ENCODE data around the gene DCAF4L1. TPM values are rescaled to one million over a fixed set of nuclear protein-coding genes. Genes with fewer than 3 reads are reported as not detected.
A peak's percentile ranks its signal among the peaks of the same experiment; 100 is the strongest.

Gene DCAF4L1, protein sequence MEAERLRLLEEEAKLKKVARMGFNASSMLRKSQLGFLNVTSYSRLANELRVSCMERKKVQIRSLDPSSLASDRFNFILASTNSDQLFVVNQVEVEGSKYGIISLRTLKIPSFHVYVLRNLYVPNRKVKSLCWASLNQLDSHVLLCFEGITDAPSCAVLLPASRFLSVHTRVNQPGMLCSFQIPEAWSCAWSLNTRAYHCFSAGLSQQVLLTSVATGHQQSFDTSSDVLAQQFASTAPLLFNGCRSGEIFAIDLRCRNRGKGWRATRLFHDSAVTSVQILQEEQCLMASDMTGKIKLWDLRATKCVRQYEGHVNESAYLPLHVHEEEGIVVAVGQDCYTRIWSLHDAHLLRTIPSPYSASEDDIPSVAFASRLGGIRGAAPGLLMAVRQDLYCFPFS
- under 1 TPM; 0.20 to 0.71 (median 0.30) TPM for total RNA-seq

DNA sequence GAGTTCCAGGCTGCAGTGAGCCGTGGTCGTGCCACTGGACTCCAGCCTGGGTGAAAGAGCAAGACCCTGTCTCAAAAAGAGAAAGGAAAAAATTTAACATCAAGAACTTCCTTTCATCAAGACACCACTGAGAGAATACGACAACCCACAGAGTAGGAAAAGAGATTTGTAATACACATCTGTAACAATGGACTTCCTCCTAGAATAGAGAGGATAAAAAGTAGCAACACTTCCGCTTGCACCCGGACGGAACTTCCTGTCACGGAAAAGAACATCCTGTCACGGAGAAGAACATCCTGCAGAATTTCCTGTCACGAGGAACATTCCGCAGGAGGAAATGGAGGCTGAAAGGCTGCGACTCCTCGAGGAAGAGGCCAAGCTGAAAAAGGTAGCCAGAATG, at the start of gene DCAF4L1:
Gene DCAF4L1 (plus strand): TSS at position 301 of the 400 bp plus-strand sequence. CDS start 37 bp downstream, at position 338.
- H3K4me1 ChIP-seq, result no peaks in the 10 kb centered on the region
- no peak for TF ChIP-seq POLR2A (IDR thresholded peaks at IDR 0.05)
- TF ChIP-seq, protein P1, sequence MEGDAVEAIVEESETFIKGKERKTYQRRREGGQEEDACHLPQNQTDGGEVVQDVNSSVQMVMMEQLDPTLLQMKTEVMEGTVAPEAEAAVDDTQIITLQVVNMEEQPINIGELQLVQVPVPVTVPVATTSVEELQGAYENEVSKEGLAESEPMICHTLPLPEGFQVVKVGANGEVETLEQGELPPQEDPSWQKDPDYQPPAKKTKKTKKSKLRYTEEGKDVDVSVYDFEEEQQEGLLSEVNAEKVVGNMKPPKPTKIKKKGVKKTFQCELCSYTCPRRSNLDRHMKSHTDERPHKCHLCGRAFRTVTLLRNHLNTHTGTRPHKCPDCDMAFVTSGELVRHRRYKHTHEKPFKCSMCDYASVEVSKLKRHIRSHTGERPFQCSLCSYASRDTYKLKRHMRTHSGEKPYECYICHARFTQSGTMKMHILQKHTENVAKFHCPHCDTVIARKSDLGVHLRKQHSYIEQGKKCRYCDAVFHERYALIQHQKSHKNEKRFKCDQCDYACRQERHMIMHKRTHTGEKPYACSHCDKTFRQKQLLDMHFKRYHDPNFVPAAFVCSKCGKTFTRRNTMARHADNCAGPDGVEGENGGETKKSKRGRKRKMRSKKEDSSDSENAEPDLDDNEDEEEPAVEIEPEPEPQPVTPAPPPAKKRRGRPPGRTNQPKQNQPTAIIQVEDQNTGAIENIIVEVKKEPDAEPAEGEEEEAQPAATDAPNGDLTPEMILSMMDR (IDR thresholded peaks at IDR 0.05), result no peak
- intact Hi-C loops (cut with DNase I), result no loop called here
- WGBS, 2 donors, result 80 to 87% methylated on average over 12 of the region's 12 CpGs
- DNase-seq, result no peak
- no peak within 1 kb of the TSS for H3K27ac ChIP-seq
- no peaks in the 10 kb centered on the region for H3K36me3 ChIP-seq
- no peaks in the 10 kb centered on the region for H3K9me3 ChIP-seq
- no peaks in the 10 kb centered on the region for H3K27me3 ChIP-seq
- no peak within 1 kb of the TSS for H3K4me3 ChIP-seq (replicated peaks in 1 of 3)

DNA sequence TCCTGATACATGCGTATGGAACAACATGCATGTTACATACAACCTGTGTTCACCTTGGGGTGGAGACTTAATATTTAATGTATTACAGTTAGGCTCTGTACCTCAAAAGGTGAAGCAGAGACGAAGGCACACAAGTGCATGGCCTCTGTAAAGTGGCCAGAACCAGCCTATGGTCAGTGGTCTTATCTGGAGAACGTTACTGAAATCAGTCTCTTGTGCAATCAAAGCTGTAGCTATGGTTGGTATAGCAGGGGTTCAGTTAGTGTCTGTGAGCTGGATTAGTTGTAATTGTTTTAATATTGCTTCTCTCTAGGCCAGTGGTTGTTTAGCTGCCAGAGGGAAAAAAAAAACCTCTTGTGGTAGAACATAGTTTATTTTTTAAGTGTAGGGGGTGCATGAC, 48.6 kb upstream of the DCAF4L1 start:
- Histone ChIP-seq H3K27me3 (no peaks in the 10 kb centered on the region), H3K4me3 (replicated peaks in 1 of 3) (no peak overlapping the region), H3K9me3 (no peaks in the 10 kb centered on the region), H3K27ac (no peak overlapping the region), H3K4me1 (peaks cover 9 to 13% of the 10 kb centered on the region in 2 donors), H3K36me3 (no peaks in the 10 kb centered on the region)
- intact Hi-C loops (cut with DNase I), result no loop called here
- TF ChIP-seq POLR2A (IDR thresholded peaks at IDR 0.05), result no peak
- TF ChIP-seq, protein P1 (IDR thresholded peaks at IDR 0.05), result no peak
- 57 to 76% methylated on average over 3 of the region's 3 CpGs for WGBS, 2 donors
- DNase-seq, result no peak

DNA sequence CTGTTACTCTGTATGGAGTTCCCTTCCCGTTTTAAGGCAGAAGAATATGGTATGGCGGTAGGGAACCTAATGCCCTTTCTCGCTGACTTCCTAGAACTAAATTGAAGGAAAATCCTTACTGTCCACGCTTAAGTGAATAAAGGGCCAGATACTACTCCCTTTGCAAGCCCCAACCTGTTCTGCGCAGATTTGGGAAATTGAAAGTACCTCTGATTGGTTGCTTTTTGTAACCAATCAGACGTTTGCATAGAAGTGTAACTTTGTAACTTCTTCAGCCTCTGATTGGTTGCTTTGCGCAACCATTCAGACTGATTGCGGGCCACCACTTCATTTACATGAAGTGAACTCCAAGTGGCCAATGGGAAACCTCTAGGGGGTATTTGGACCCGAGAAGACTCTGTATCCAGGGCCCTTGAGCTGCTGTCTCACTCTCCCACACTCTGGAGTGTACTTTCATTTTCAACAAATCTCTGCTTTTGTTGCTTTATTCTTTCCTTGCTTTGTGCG, 47.5 kb upstream of the DCAF4L1 start:
- intact Hi-C loops (cut with DNase I), result no loop called here
- WGBS, 2 donors, result 90 to 95% methylated on average over 10 of the region's 10 CpGs
- H3K4me1 ChIP-seq, result peaks cover 9 to 13% of the 10 kb centered on the region in 2 donors
- H3K27ac ChIP-seq, result no peak overlapping the region
- TF ChIP-seq, protein P1 (IDR thresholded peaks at IDR 0.05), result no peak
- no peak for TF ChIP-seq POLR2A (IDR thresholded peaks at IDR 0.05)
- H3K4me3 ChIP-seq (replicated peaks in 1 of 3), result no peak overlapping the region
- H3K36me3 ChIP-seq, result peaks cover 0 to under 1% of the 10 kb centered on the region in 2 donors
- no peaks in the 10 kb centered on the region for H3K27me3 ChIP-seq
- DNase-seq, result no peak
- no peaks in the 10 kb centered on the region for H3K9me3 ChIP-seq

DNA sequence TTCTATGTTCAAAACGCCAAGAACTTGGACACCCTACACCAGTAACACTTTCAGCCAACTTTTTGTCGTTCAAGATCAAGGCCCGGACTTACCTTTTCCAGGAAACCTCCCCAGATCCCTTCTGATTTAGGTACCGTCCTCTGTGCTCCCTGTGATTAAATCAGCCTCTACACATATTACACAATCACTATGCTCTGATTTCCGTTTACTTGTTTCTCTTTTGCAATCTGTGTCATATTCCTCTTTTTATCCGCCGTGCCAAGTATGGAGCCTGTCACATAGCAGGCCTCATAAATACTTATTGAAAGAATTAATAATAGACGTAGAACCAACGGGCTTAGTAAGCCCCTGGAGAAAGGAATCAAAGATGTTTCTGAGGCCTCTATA, 47.0 kb upstream of the DCAF4L1 start:
- H3K4me1 ChIP-seq, result peaks cover 9 to 13% of the 10 kb centered on the region in 2 donors
- H3K27ac ChIP-seq, result peak overlapping the region in 1 of 3 donors; percentile 69
- intact Hi-C loops (cut with DNase I), result no loop called here
- DNase-seq, result no peak
- TF ChIP-seq, protein P1 (IDR thresholded peaks at IDR 0.05), result no peak
- no peak for TF ChIP-seq POLR2A (IDR thresholded peaks at IDR 0.05)
- H3K4me3 ChIP-seq (replicated peaks in 1 of 3), result no peak overlapping the region
- no peaks in the 10 kb centered on the region for H3K9me3 ChIP-seq
- no peaks in the 10 kb centered on the region for H3K27me3 ChIP-seq
- peaks cover 0 to 2% of the 10 kb centered on the region in 2 donors for H3K36me3 ChIP-seq
- 86 to 88% methylated on average over 9 of the region's 9 CpGs for WGBS, 2 donors
